HepG2 (cell line): ENCODE results near the gene AARS2. TPM values are rescaled to one million over a fixed set of nuclear protein-coding genes. Genes with fewer than 3 reads are reported as not detected.
A peak's percentile ranks its signal among the peaks of the same experiment; 100 is the strongest.

Experiments
- ATF1 ChIP-seq: IDR thresholded peaks from 2 replicates; pipeline ENCODE4 v1.6.1; 2016; ENCODE audit warnings: mild to moderate bottlenecking, control low read depth
- CREB1 ChIP-seq, 2 experiments: fragments of 450-650 bp in 1 of 2; IDR thresholded peaks; 2 replicates each; pipeline ENCODE4 v1.6.1; 2016 to 2017; ENCODE audit warnings: control low read depth in 1 of 2, mild to moderate bottlenecking in 1 of 2, missing compliant biosample characterization in 1 of 2, missing genetic modification characterization in 1 of 2
- GTF3A ChIP-seq: sonication (generic); formaldehyde crosslinking; conservative IDR thresholded peaks from 2 replicates; pipeline ENCODE4 v1.4.0; 2020; ENCODE audit warnings: mild to moderate bottlenecking, missing genetic modification reagents
- HNF4G ChIP-seq, 2 experiments: sonication (generic) in 1 of 2; formaldehyde crosslinking in 1 of 2; IDR thresholded peaks; 2 replicates each; pipeline versions ENCODE4 v1.4.0 to v1.6.1; 2011 to 2020; ENCODE audit warnings: borderline replicate concordance in 2 of 2, low read depth in 2 of 2, mild to moderate bottlenecking in 2 of 2, low read length in 1 of 2, missing genetic modification reagents in 1 of 2, moderate library complexity in 1 of 2
- HNRNPLL ChIP-seq: fragments of 200-400 bp; formaldehyde crosslinking; IDR thresholded peaks from 2 replicates; pipeline ENCODE4 v1.6.1; 2017; ENCODE audit warnings: mild to moderate bottlenecking, low read depth, low read length; ENCODE audit not compliant: poor library complexity, severe bottlenecking
- HOXA9 ChIP-seq: sonication (generic); formaldehyde crosslinking; IDR thresholded peaks from 2 replicates; pipeline ENCODE4 v1.8.1; 2022; ENCODE audit warnings: missing genetic modification reagents, mild to moderate bottlenecking, moderate library complexity, borderline replicate concordance
- IRF2 ChIP-seq: IDR thresholded peaks from 2 replicates; pipeline ENCODE4 v1.6.1; 2018; ENCODE audit warnings: missing genetic modification reagents, missing compliant biosample characterization
- KAT7 ChIP-seq: IDR thresholded peaks from 2 replicates; pipeline ENCODE4 v1.6.1; 2018; ENCODE audit warnings: borderline replicate concordance, missing compliant biosample characterization
- NFKB2 ChIP-seq: sonication (generic); formaldehyde crosslinking; IDR thresholded peaks from 2 replicates; pipeline ENCODE4 v1.4.0; 2020; ENCODE audit warnings: missing genetic modification reagents, borderline replicate concordance
- POLR2AphosphoS2 ChIP-seq: IDR thresholded peaks from 2 replicates; pipeline ENCODE4 v1.6.1; 2011; ENCODE audit warnings: low read depth, low read length, improper control_type of control experiment
- REXO4 ChIP-seq: sonication (generic); formaldehyde crosslinking; IDR thresholded peaks from 2 replicates; pipeline ENCODE4 v1.8.0; 2022; ENCODE audit warnings: missing genetic modification reagents, mild to moderate bottlenecking, borderline replicate concordance
- XBP1 ChIP-seq: sonication (generic); formaldehyde crosslinking; IDR thresholded peaks from 2 replicates; pipeline ENCODE4 v1.5.0; 2020; ENCODE audit warnings: missing genetic modification reagents
- ZBTB1 ChIP-seq: sonication (generic); formaldehyde crosslinking; IDR thresholded peaks from 2 replicates; pipeline ENCODE4 v1.4.0; 2020; ENCODE audit warnings: missing genetic modification reagents, borderline replicate concordance
- ZFY ChIP-seq: sonication (generic); formaldehyde crosslinking; IDR thresholded peaks from 2 replicates; pipeline ENCODE4 v1.4.0; 2020; ENCODE audit warnings: missing genetic modification reagents
- ZNF879 ChIP-seq: sonication (generic); formaldehyde crosslinking; IDR thresholded peaks from 2 replicates; pipeline ENCODE4 v1.8.1; 2023; ENCODE audit warnings: missing genetic modification reagents
- ZSCAN9 ChIP-seq: IDR thresholded peaks from 2 replicates; pipeline ENCODE4 v1.6.1; 2016; ENCODE audit warnings: borderline replicate concordance
- polyA plus RNA-seq, 8 experiments: library from polyadenylated mRNA; depleted of rRNA in 3 of 8; stranded (reverse) in 7 of 8; unstranded in 1 of 8; fragments of >200 nt; fragmentation: Illumina TruSeq in 4 of 8; extraction: Trizol in 4 of 8; gene quantifications; 2 replicates each; pipeline versions ENCODE4 v1.2.1 to v1.2.3, GENCODE V29; 2011 to 2016; ENCODE audit warnings: low read depth in 4 of 8, missing spikeins in 1 of 8, mixed read lengths in 1 of 8; ENCODE audit not compliant: insufficient read depth in 1 of 8
- total RNA-seq, 5 experiments: library from RNA; depleted of rRNA; stranded (reverse); fragments of >200 nt; fragmentation: Illumina TruSeq; extraction: Trizol; gene quantifications; 2 replicates each; pipeline ENCODE4 v1.2.3, GENCODE V29; 2016; ENCODE audit warnings: low read depth in 1 of 5
- TF ChIP-seq, protein P1 (sequence below): sonication (generic); formaldehyde crosslinking; IDR thresholded peaks from 2 replicates; pipeline ENCODE4 v1.8.0; 2023; ENCODE audit warnings: mild to moderate bottlenecking, missing genetic modification reagents
- TF ChIP-seq, protein P2 (sequence below): sonication (generic); formaldehyde crosslinking; IDR thresholded peaks from 2 replicates; pipeline ENCODE4 v1.5.0; 2020; ENCODE audit warnings: mild to moderate bottlenecking, missing genetic modification reagents, borderline replicate concordance
- TF ChIP-seq, protein P3 (sequence below): sonication (generic); formaldehyde crosslinking; IDR thresholded peaks from 2 replicates; pipeline ENCODE4 v1.8.0; 2022; ENCODE audit warnings: mild to moderate bottlenecking, missing genetic modification reagents, moderate library complexity
- TF ChIP-seq, protein P4 (sequence below): sonication (generic); formaldehyde crosslinking; conservative IDR thresholded peaks from 2 replicates; pipeline ENCODE4 v1.4.0; 2020; ENCODE audit warnings: missing genetic modification reagents
- TF ChIP-seq, protein P5 (sequence below): IDR thresholded peaks from 2 replicates; pipeline ENCODE4 v1.6.1; 2016; ENCODE audit warnings: mild to moderate bottlenecking, missing biosample characterization, missing genetic modification reagents

The AARS2 gene
- total and polyA plus RNA-seq, 2 of the 13 experiments (the other 11 are each of a cell fraction or from before 2014, with no cell fraction given): 7.5 to 24.1 TPM

DNA sequence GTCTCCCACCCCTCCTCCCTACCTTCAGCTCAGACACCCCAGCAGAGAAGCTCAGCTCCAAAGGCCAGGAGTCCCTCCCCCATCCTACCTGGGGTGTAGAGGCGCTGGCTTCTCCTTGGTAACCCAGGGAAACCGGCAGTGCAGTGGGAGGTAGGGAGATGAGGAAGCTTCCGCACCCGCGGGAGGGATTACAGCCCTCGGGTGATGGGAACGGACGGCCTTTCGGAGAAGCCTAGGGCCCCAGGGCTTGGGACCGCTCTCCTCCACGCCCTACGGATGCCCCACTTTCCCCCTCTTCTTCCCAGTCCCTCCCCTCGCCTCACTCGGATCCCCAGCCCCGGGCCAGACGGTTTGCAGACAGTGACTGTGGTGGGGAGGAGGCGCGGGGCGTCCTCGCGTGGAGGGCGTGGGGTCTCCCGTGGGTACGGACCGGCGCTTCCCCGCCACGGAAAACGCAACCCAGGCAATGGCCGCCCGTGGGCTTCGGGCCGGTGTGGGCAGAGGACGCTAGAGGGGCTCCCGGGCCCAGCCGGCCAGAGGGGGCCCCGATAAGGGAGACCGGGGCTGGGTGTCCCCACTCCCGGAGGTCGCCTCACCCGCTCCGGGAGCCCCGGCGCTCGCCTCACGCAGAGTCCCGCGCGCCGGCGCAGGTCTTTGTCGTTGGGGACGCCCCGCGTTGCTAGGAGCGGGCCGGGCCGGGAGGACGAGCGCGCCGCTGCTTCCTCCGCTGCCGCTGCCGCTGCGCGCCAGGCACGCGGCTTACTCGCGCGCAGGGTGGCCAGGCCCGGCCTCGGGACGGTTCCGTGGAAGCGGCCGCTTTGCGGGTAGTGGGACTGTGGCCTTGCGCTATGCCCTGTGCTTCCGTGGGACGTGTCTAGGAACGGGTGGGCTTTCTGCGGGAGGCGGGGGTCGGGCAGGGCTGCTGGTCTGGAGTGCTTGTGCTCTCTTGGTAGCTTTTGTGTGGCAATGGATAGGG, 15.8 kb downstream of the AARS2 start (continued):
- TF ChIP-seq, protein P1, sequence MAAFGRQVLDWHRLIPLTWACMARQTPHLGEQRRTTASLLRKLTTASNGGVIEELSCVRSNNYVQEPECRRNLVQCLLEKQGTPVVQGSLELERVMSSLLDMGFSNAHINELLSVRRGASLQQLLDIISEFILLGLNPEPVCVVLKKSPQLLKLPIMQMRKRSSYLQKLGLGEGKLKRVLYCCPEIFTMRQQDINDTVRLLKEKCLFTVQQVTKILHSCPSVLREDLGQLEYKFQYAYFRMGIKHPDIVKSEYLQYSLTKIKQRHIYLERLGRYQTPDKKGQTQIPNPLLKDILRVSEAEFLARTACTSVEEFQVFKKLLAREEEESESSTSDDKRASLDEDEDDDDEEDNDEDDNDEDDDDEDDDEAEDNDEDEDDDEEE (CRISPR knock-in tag): no peak
- TF ChIP-seq NFKB2 (CRISPR knock-in tag) (no peak), XBP1 (no peak), ZNF879 (CRISPR knock-in tag) (no peak), HNRNPLL (no peak), HNF4G (IDR thresholded peaks at IDR 0.05; ENCODE audit: borderline replicate concordance, low read depth, low read length) (no peak), HNF4G (CRISPR knock-in tag; IDR thresholded peaks at IDR 0.05; ENCODE audit: borderline replicate concordance, low read depth) (no peak), ZFY (no peak), ZSCAN9 (CRISPR knock-in tag) (no peak), POLR2AphosphoS2 (no peak), HOXA9 (CRISPR knock-in tag) (no peak), IRF2 (CRISPR knock-in tag) (no peak), REXO4 (no peak), CREB1 (IDR thresholded peaks at IDR 0.05) (no peak), CREB1 (CRISPR knock-in tag; IDR thresholded peaks at IDR 0.05) (no peak), ZBTB1 (CRISPR knock-in tag) (no peak), GTF3A (no peak), KAT7 (CRISPR knock-in tag) (no peak), ATF1 (CRISPR knock-in tag) (no peak)
- TF ChIP-seq, protein P2, sequence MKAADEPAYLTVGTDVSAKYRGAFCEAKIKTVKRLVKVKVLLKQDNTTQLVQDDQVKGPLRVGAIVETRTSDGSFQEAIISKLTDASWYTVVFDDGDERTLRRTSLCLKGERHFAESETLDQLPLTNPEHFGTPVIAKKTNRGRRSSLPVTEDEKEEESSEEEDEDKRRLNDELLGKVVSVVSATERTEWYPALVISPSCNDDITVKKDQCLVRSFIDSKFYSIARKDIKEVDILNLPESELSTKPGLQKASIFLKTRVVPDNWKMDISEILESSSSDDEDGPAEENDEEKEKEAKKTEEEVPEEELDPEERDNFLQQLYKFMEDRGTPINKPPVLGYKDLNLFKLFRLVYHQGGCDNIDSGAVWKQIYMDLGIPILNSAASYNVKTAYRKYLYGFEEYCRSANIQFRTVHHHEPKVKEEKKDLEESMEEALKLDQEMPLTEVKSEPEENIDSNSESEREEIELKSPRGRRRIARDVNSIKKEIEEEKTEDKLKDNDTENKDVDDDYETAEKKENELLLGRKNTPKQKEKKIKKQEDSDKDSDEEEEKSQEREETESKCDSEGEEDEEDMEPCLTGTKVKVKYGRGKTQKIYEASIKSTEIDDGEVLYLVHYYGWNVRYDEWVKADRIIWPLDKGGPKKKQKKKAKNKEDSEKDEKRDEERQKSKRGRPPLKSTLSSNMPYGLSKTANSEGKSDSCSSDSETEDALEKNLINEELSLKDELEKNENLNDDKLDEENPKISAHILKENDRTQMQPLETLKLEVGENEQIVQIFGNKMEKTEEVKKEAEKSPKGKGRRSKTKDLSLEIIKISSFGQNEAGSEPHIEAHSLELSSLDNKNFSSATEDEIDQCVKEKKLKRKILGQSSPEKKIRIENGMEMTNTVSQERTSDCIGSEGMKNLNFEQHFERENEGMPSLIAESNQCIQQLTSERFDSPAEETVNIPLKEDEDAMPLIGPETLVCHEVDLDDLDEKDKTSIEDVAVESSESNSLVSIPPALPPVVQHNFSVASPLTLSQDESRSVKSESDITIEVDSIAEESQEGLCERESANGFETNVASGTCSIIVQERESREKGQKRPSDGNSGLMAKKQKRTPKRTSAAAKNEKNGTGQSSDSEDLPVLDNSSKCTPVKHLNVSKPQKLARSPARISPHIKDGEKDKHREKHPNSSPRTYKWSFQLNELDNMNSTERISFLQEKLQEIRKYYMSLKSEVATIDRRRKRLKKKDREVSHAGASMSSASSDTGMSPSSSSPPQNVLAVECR (CRISPR knock-in tag): peak; percentile 30; the same call in 1 of the 2 replicates
- TF ChIP-seq, protein P3, sequence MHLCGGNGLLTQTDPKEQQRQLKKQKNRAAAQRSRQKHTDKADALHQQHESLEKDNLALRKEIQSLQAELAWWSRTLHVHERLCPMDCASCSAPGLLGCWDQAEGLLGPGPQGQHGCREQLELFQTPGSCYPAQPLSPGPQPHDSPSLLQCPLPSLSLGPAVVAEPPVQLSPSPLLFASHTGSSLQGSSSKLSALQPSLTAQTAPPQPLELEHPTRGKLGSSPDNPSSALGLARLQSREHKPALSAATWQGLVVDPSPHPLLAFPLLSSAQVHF (CRISPR knock-in tag): no peak
- TF ChIP-seq, protein P4, sequence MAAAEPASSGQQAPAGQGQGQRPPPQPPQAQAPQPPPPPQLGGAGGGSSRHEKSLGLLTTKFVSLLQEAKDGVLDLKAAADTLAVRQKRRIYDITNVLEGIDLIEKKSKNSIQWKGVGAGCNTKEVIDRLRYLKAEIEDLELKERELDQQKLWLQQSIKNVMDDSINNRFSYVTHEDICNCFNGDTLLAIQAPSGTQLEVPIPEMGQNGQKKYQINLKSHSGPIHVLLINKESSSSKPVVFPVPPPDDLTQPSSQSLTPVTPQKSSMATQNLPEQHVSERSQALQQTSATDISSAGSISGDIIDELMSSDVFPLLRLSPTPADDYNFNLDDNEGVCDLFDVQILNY (CRISPR knock-in tag): no peak
- TF ChIP-seq, protein P5, sequence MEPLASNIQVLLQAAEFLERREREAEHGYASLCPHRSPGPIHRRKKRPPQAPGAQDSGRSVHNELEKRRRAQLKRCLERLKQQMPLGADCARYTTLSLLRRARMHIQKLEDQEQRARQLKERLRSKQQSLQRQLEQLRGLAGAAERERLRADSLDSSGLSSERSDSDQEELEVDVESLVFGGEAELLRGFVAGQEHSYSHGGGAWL (CRISPR knock-in tag): no peak
